Measurements from ENCODE around the gene CLSTN2.

GRCh38 chr3:140135461-140135860, 200.5 kb downstream of the CLSTN2 start:
- TF ChIP-seq CTCF (IDR thresholded peaks at IDR 0.05) (no peak), POLR2A (IDR thresholded peaks at IDR 0.05) (no peak), POLR2AphosphoS5 (IDR thresholded peaks at IDR 0.05) (no peak)

Data from prostate gland (tissue), 2 donors.